Measurements from ENCODE around the gene DDX42.
A peak's percentile ranks its signal among the peaks of the same experiment; 100 is the strongest.

- TF ChIP-seq, protein P1, sequence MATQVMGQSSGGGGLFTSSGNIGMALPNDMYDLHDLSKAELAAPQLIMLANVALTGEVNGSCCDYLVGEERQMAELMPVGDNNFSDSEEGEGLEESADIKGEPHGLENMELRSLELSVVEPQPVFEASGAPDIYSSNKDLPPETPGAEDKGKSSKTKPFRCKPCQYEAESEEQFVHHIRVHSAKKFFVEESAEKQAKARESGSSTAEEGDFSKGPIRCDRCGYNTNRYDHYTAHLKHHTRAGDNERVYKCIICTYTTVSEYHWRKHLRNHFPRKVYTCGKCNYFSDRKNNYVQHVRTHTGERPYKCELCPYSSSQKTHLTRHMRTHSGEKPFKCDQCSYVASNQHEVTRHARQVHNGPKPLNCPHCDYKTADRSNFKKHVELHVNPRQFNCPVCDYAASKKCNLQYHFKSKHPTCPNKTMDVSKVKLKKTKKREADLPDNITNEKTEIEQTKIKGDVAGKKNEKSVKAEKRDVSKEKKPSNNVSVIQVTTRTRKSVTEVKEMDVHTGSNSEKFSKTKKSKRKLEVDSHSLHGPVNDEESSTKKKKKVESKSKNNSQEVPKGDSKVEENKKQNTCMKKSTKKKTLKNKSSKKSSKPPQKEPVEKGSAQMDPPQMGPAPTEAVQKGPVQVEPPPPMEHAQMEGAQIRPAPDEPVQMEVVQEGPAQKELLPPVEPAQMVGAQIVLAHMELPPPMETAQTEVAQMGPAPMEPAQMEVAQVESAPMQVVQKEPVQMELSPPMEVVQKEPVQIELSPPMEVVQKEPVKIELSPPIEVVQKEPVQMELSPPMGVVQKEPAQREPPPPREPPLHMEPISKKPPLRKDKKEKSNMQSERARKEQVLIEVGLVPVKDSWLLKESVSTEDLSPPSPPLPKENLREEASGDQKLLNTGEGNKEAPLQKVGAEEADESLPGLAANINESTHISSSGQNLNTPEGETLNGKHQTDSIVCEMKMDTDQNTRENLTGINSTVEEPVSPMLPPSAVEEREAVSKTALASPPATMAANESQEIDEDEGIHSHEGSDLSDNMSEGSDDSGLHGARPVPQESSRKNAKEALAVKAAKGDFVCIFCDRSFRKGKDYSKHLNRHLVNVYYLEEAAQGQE (IDR thresholded peaks at IDR 0.05; ENCODE audit: low read depth) = no peak
- TF ChIP-seq, protein P2, sequence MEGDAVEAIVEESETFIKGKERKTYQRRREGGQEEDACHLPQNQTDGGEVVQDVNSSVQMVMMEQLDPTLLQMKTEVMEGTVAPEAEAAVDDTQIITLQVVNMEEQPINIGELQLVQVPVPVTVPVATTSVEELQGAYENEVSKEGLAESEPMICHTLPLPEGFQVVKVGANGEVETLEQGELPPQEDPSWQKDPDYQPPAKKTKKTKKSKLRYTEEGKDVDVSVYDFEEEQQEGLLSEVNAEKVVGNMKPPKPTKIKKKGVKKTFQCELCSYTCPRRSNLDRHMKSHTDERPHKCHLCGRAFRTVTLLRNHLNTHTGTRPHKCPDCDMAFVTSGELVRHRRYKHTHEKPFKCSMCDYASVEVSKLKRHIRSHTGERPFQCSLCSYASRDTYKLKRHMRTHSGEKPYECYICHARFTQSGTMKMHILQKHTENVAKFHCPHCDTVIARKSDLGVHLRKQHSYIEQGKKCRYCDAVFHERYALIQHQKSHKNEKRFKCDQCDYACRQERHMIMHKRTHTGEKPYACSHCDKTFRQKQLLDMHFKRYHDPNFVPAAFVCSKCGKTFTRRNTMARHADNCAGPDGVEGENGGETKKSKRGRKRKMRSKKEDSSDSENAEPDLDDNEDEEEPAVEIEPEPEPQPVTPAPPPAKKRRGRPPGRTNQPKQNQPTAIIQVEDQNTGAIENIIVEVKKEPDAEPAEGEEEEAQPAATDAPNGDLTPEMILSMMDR (IDR thresholded peaks at IDR 0.05 in 2 of 3, conservative IDR thresholded peaks at IDR 0.05 in 1 of 3; ENCODE audit: borderline replicate concordance in 1 of 3, insufficient read depth in 1 of 3, low read depth in 2 of 3, low read length in 2 of 3) = no peak
- no peak for TF ChIP-seq POLR2AphosphoS5 (IDR thresholded peaks at IDR 0.05; ENCODE audit: low read depth, low read length)
- no peak for TF ChIP-seq POLR2A (IDR thresholded peaks at IDR 0.05; ENCODE audit: borderline replicate concordance, extremely low read depth, insufficient read depth, insufficient read length)
- TF ChIP-seq FOSL1 (IDR thresholded peaks at IDR 0.05; ENCODE audit: low read depth) = peak; percentile 60
- no peak for TF ChIP-seq EZH2phosphoT487 (IDR thresholded peaks at IDR 0.05; ENCODE audit: borderline replicate concordance)
- TF ChIP-seq EZH2 (IDR thresholded peaks at IDR 0.05) = no peak
- no peak for TF ChIP-seq RAD21 (IDR thresholded peaks at IDR 0.05; ENCODE audit: low read depth)
- TF ChIP-seq YY1 (IDR thresholded peaks at IDR 0.05; ENCODE audit: extremely low read depth, insufficient replicate concordance, low read depth, low read length) = no peak
- no peak for TF ChIP-seq TCF7L2 (IDR thresholded peaks at IDR 0.05; ENCODE audit: borderline replicate concordance, extremely low read depth, insufficient read depth, insufficient read length)
- no peak for TF ChIP-seq ZNF274 (IDR thresholded peaks at IDR 0.05; ENCODE audit: low read depth, low read length)
- peak; percentile 50 for TF ChIP-seq SP1 (IDR thresholded peaks at IDR 0.05; ENCODE audit: low read depth)
- no peak for TF ChIP-seq EGR1 (IDR thresholded peaks at IDR 0.05; ENCODE audit: low read depth)
- no peak; the same call in 1 of the 2 replicates for TF ChIP-seq JUND (IDR thresholded peaks at IDR 0.05)
Observed at GRCh38 chr17:63786971-63787711, 13.2 kb downstream of the DDX42 start.
